MCF 10A (cell line): ENCODE measurements around the gene SCAP. TPM values are rescaled to one million over a fixed set of nuclear protein-coding genes. Genes with fewer than 3 reads are reported as not detected.

ENCODE experiments used
- BruUV-seq: library from RNA; stranded (reverse); fragments of 400-500 nt; replicated peaks from 2 replicates; lab custom pipeline; 2021; lab: Mats Ljungman, UMichigan
- CTCF ChIA-PET: fragments of 300-600 bp; sonication (Branson Sonifier 250); formaldehyde crosslinking; extraction: SDS; loops from one replicate; lab custom pipeline; 2021; ENCODE audit warnings: antibody characterized with exemption, inconsistent platforms; lab: Yijun Ruan, JAX
- POLR2A ChIA-PET: fragments of 300-600, 350-650 bp; sonication (Branson Sonifier 250); formaldehyde crosslinking; extraction: SDS; loops from one replicate; lab custom pipeline; 2020; ENCODE audit warnings: antibody characterized with exemption, inconsistent platforms; lab: Yijun Ruan, JAX
- DNase-seq: peaks from one replicate; pipeline ENCODE4 v3.0.0-alpha.2; 2018; ENCODE audit not compliant: unreplicated experiment
- H3K27ac Mint-ChIP-seq: one replicate; pipeline ENCODE4 v1.8.0; 2022; ENCODE audit warnings: mild to moderate bottlenecking, low read depth, mixed read lengths; ENCODE audit not compliant: unreplicated experiment
- H3K27me3 Mint-ChIP-seq: one replicate; pipeline ENCODE4 v1.8.0; 2022; ENCODE audit warnings: mixed read lengths; ENCODE audit not compliant: insufficient read depth, unreplicated experiment
- H3K36me3 Mint-ChIP-seq: one replicate; pipeline ENCODE4 v1.8.0; 2022; ENCODE audit warnings: mild to moderate bottlenecking, moderate library complexity, mixed read lengths; ENCODE audit not compliant: insufficient read depth, unreplicated experiment
- H3K4me1 Mint-ChIP-seq: one replicate; pipeline ENCODE4 v1.8.0; 2022; ENCODE audit warnings: mixed read lengths; ENCODE audit not compliant: insufficient read depth, unreplicated experiment
- H3K4me3 Mint-ChIP-seq: one replicate; pipeline ENCODE4 v1.8.0; 2022; ENCODE audit warnings: mild to moderate bottlenecking, moderate library complexity, mixed read lengths; ENCODE audit not compliant: unreplicated experiment
- H3K9me3 Mint-ChIP-seq: one replicate; pipeline ENCODE4 v1.8.0; 2022; ENCODE audit warnings: mixed read lengths; ENCODE audit not compliant: unreplicated experiment
- CTCF ChIP-seq: fragments of 200-600 bp; IDR thresholded peaks from one replicate; pipeline ENCODE4 v1.8.0; 2022; ENCODE audit warnings: antibody characterized with exemption, mild to moderate bottlenecking; ENCODE audit not compliant: unreplicated experiment
- intact Hi-C: fragments of 100-400 bp; cut with micrococcal nuclease; formaldehyde crosslinking; loops from 2 replicates; pipeline ENCODE4 v1.14.1; 2022
- total RNA-seq: library from RNA; stranded (reverse); gene quantifications from 2 replicates; pipeline ENCODE4 v1.2.3, GENCODE V29; 2022

The SCAP gene
- total RNA-seq, 1 experiment from 2014 or later, result 87.8 TPM

DNA sequence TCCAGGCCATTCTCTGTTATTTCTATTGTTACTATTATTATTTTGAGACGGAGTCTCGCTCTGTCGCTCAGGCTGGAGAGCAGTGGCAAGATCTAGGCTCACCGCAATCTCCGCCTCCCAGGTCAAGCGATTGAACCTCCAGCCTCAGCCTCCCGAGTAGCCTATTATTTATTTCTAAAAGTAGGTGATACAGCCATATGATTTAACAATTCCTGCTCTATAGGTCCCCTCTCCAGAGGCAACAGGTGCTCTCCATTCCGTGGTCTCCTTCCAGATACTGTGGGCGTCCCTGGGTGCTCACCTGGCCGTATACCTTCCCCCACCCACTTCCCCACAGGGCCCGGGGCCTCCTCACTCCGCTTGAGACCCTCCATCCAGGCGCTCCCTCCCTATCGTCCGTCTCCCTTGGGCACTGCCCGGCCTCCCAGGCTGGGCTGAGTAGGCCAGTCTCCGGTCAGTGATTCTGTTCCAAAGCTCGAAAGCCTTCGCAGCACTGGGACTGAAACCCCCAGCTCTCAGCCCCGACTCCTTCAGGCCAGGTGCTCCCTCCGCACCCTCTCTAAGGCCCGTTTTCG, 95.6 kb downstream of the SCAP start:
- H3K4me3 Mint-ChIP-seq, result peak overlapping the region; percentile 97
- H3K27ac Mint-ChIP-seq, result peak overlapping the region; percentile 99
- intact Hi-C loops, result loop anchor here (1.0 to 5.0 kb wide), 2 partner anchors 20 to 98 kb away; partner anchors contain the start of genes KIF9 and KLHL18
- BruUV-seq, result no TSS peak
- peaks cover 17% of the 10 kb centered on the region for H3K36me3 Mint-ChIP-seq
- TF ChIP-seq CTCF, result no peak
- H3K9me3 Mint-ChIP-seq, result no peaks in the 10 kb centered on the region
- no peak for DNase-seq
- H3K27me3 Mint-ChIP-seq, result no peaks in the 10 kb centered on the region
- peaks cover 27% of the 10 kb centered on the region for H3K4me1 Mint-ChIP-seq
- ChIA-PET POLR2A (interaction anchor here (0.6 to 2.0 kb wide), 33 partner anchors 9 to 948 kb away, joined by 3 to 13 read pairs (median 4); partner anchors contain the start of genes ALS2CL, CCDC12, DHX30 and KIF9), CTCF (interaction anchor here (0.7 to 1.3 kb wide), 5 partner anchors 8 to 675 kb away, joined by 3 to 6 read pairs (median 3); no protein-coding TSS in a partner anchor)

DNA sequence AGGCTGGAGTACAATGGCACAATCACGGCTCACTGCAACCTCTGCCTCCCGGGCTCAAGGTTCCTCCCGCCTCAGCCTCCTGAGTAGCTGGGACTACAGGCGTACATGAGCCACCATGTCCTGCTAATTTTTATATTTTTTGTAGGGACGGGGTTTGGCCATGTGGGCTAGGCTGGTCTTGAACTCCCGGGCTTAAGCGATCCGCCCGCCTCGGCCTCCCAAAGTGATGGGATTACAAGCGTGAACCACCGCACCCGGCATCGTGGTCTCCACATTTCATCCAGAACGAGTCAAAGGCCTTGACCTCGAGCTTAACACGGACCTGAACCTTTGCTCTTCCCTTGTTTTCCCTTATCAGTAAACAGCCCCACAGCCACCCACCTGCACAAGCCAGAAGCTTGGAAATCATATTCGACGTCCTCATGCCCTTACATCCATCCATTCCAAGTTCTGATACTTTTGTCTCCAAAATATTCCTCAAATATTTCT, 96.3 kb downstream of the SCAP start:
- peak overlapping the region; percentile 99 for H3K27ac Mint-ChIP-seq
- intact Hi-C loops, result no loop called here
- H3K4me3 Mint-ChIP-seq, result peak overlapping the region; percentile 97
- peaks cover 27% of the 10 kb centered on the region for H3K4me1 Mint-ChIP-seq
- H3K36me3 Mint-ChIP-seq, result peaks cover 17% of the 10 kb centered on the region
- H3K27me3 Mint-ChIP-seq, result no peaks in the 10 kb centered on the region
- TF ChIP-seq CTCF, result no peak
- no peak for DNase-seq
- ChIA-PET POLR2A (interaction anchor here (0.7 to 2.0 kb wide), 6 partner anchors 12 to 403 kb away, joined by 3 to 12 read pairs (median 8); partner anchors contain the start of genes CCDC12, SCAP and SETD2), CTCF (interaction anchor here (1.3 kb wide), 1 partner anchor 674 kb away, joined by 3 read pairs; no protein-coding TSS in a partner anchor)
- H3K9me3 Mint-ChIP-seq, result no peaks in the 10 kb centered on the region
- no TSS peak for BruUV-seq

DNA sequence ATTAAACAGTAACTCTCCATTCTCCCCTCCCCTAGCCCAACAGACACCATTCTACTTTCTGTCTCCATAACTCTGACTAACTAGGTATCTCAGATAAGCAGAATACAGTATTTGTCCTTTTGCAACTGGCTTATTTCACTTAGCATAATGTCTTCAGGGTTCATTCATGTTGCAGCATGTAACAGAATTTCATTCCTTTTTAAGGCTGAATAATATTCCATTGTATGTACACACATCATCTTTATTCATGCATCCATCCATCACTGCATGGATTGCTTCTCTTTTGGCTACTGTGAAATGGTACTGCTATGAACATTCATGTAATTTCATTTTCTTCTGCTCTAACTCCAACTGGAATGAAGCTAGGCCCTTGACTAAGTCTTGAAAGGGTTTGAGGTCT, 96.9 kb downstream of the SCAP start:
- no peak for TF ChIP-seq CTCF
- no peaks in the 10 kb centered on the region for H3K9me3 Mint-ChIP-seq
- H3K27me3 Mint-ChIP-seq, result no peaks in the 10 kb centered on the region
- ChIA-PET CTCF (no interaction called here), POLR2A (interaction anchor here (0.7 to 0.8 kb wide), 2 partner anchors 77 to 214 kb away, joined by 3 to 5 read pairs; partner anchors contain the start of gene SETD2)
- peaks cover 17% of the 10 kb centered on the region for H3K36me3 Mint-ChIP-seq
- H3K4me3 Mint-ChIP-seq, result no peak overlapping the region
- no peak overlapping the region for H3K27ac Mint-ChIP-seq
- no peak for DNase-seq
- peaks cover 27% of the 10 kb centered on the region for H3K4me1 Mint-ChIP-seq
- no TSS peak for BruUV-seq
- intact Hi-C loops, result no loop called here

GRCh38 chr3:47377186-47377585, 98.6 kb downstream of the SCAP start:
- Mint-ChIP-seq H3K36me3 (peaks cover 17% of the 10 kb centered on the region), H3K27ac (no peak overlapping the region), H3K4me3 (no peak overlapping the region), H3K9me3 (no peaks in the 10 kb centered on the region), H3K4me1 (peaks cover 18% of the 10 kb centered on the region), H3K27me3 (no peaks in the 10 kb centered on the region)
- BruUV-seq, result no TSS peak
- no peak for DNase-seq
- POLR2A ChIA-PET, result interaction anchor here (0.6 kb wide), 1 partner anchor 1344 kb away, joined by 3 read pairs; no protein-coding TSS in a partner anchor
- CTCF ChIA-PET, result interaction anchor here (0.6 to 0.7 kb wide), 2 partner anchors 241 to 396 kb away, joined by 3 to 4 read pairs; no protein-coding TSS in a partner anchor
- intact Hi-C loops, result no loop called here
- TF ChIP-seq CTCF, result no peak
